H9 (cell line): ENCODE measurements around the gene PRSS56. TPM values are rescaled to one million over a fixed set of nuclear protein-coding genes. Genes with fewer than 3 reads are reported as not detected.
"Not testable (repeated sequence)": the region's sequence is repeated elsewhere in the genome, so short reads cannot be mapped to it uniquely, and the experiment has no call there.

ENCODE experiments used
- DNase-seq: peaks from one replicate; pipeline ENCODE4 v3.0.0-alpha.2; 2017
- H2AFZ ChIP-seq: one replicate; pipeline ENCODE4 v1.6.1; 2013; ENCODE audit warnings: mild to moderate bottlenecking, low read length, control low read depth, moderate library complexity
- H2AK5ac ChIP-seq: 2 replicates; pipeline ENCODE4 v1.6.1; 2013; ENCODE audit warnings: low read length, control low read depth, mixed read lengths; ENCODE audit not compliant: insufficient read length
- H2BK120ac ChIP-seq: one replicate; pipeline ENCODE4 v1.6.1; 2013; ENCODE audit warnings: low read depth, mild to moderate bottlenecking, low read length, control low read depth, inconsistent platforms; ENCODE audit not compliant: poor library complexity, severe bottlenecking
- H2BK12ac ChIP-seq: 2 replicates; pipeline ENCODE4 v1.6.1; 2013; ENCODE audit warnings: low read length, control low read depth, mixed read lengths, low read depth; ENCODE audit not compliant: insufficient read length
- H2BK15ac ChIP-seq: 2 replicates; pipeline ENCODE4 v1.6.1; 2013; ENCODE audit warnings: low read depth, low read length, control low read depth
- H2BK20ac ChIP-seq: one replicate; pipeline ENCODE4 v1.6.1; 2013; ENCODE audit warnings: low read depth, mild to moderate bottlenecking, low read length, control low read depth, inconsistent platforms; ENCODE audit not compliant: poor library complexity, severe bottlenecking
- H2BK5ac ChIP-seq: 2 replicates; pipeline ENCODE4 v1.6.1; 2013; ENCODE audit warnings: low read length, control low read depth, mixed read lengths; ENCODE audit not compliant: insufficient read length
- H3K14ac ChIP-seq: 2 replicates; pipeline ENCODE4 v1.6.1; 2013; ENCODE audit warnings: low read length, control low read depth; ENCODE audit not compliant: insufficient read depth
- H3K18ac ChIP-seq: 2 replicates; pipeline ENCODE4 v1.6.1; 2013; ENCODE audit warnings: low read depth, mild to moderate bottlenecking, mixed read lengths, low read length, control low read depth; ENCODE audit not compliant: insufficient read length
- H3K23ac ChIP-seq: 2 replicates; pipeline ENCODE4 v1.6.1; 2013; ENCODE audit warnings: low read length, control low read depth, mixed read lengths, low read depth; ENCODE audit not compliant: insufficient read length
- H3K23me2 ChIP-seq: 2 replicates; pipeline ENCODE4 v1.6.1; 2013; ENCODE audit warnings: low read depth, mild to moderate bottlenecking, mixed read lengths, low read length, control low read depth; ENCODE audit not compliant: insufficient read length, poor library complexity, severe bottlenecking
- H3K27ac ChIP-seq: 2 replicates; pipeline ENCODE4 v1.5.1; 2013; ENCODE audit warnings: low read length, control low read depth, mixed read lengths, low read depth; ENCODE audit not compliant: insufficient read length
- H3K27me3 ChIP-seq: 2 replicates; pipeline ENCODE4 v1.6.1; 2013; ENCODE audit warnings: low read length, control low read depth, inconsistent platforms; ENCODE audit not compliant: insufficient read depth
- H3K4ac ChIP-seq: 2 replicates; pipeline ENCODE4 v1.6.1; 2013; ENCODE audit warnings: low read depth, mild to moderate bottlenecking, control low read depth, inconsistent platforms, low read length, moderate library complexity
- H3K4me1 ChIP-seq: 2 replicates; pipeline ENCODE4 v1.6.1; 2013; ENCODE audit warnings: low read length, control low read depth, inconsistent platforms; ENCODE audit not compliant: insufficient read depth
- H3K4me2 ChIP-seq: 2 replicates; pipeline ENCODE4 v1.6.1; 2013; ENCODE audit warnings: low read length, control low read depth, mixed read lengths; ENCODE audit not compliant: insufficient read length, insufficient read depth
- H3K56ac ChIP-seq: 2 replicates; pipeline ENCODE4 v1.6.1; 2013; ENCODE audit warnings: low read depth, mild to moderate bottlenecking, mixed read lengths, low read length, control low read depth; ENCODE audit not compliant: insufficient read length
- H3K79me1 ChIP-seq: 2 replicates; pipeline ENCODE4 v1.6.1; 2013; ENCODE audit warnings: low read depth, mild to moderate bottlenecking, moderate library complexity, low read length, control low read depth, inconsistent platforms; ENCODE audit not compliant: insufficient read depth, poor library complexity, severe bottlenecking
- H3K79me2 ChIP-seq: 2 replicates; pipeline ENCODE4 v1.6.1; 2013; ENCODE audit warnings: low read length, control low read depth, inconsistent platforms; ENCODE audit not compliant: insufficient read depth
- H3K9ac ChIP-seq: 2 replicates; pipeline ENCODE4 v1.6.1; 2013; ENCODE audit warnings: low read length, control low read depth, mixed read lengths; ENCODE audit not compliant: insufficient read length; ENCODE audit errors: extremely low read depth
- H3K9me3 ChIP-seq: one replicate; pipeline ENCODE4 v1.6.1; 2013; ENCODE audit warnings: low read depth, low read length, inconsistent platforms; ENCODE audit not compliant: control insufficient read depth
- H3T11ph ChIP-seq: one replicate; pipeline ENCODE4 v1.6.1; 2013; ENCODE audit warnings: mild to moderate bottlenecking, low read length, control low read depth, inconsistent platforms
- H4K20me1 ChIP-seq: one replicate; pipeline ENCODE4 v1.6.1; 2013; ENCODE audit not compliant: control insufficient read depth, insufficient read length, insufficient read depth
- H4K5ac ChIP-seq: 2 replicates; pipeline ENCODE4 v1.6.1; 2013; ENCODE audit warnings: low read depth, mild to moderate bottlenecking, mixed read lengths, low read length, control low read depth; ENCODE audit not compliant: insufficient read length
- H4K8ac ChIP-seq: replicated peaks from 2 replicates; pipeline ENCODE4 v1.6.1; 2013; ENCODE audit warnings: low read length, control low read depth, mixed read lengths, low read depth; ENCODE audit not compliant: insufficient read length
- H4K91ac ChIP-seq: 2 replicates; pipeline ENCODE4 v1.6.1; 2013; ENCODE audit warnings: low read depth, mild to moderate bottlenecking, moderate library complexity, mixed read lengths, low read length, control low read depth; ENCODE audit not compliant: insufficient read length
- H3K27ac Mint-ChIP-seq, 3 experiments: 2 replicates in 2 of 3; 3 replicates in 1 of 3; pipeline ENCODE4 v1.8.0; 2020 to 2021; ENCODE audit warnings: mixed read lengths in 3 of 3, mild to moderate bottlenecking in 1 of 3, moderate library complexity in 1 of 3
- H3K27me3 Mint-ChIP-seq: 2 replicates; pipeline ENCODE4 v1.8.0; 2021; ENCODE audit warnings: low read depth, mild to moderate bottlenecking, moderate library complexity, mixed read lengths
- H3K36me3 Mint-ChIP-seq, 3 experiments: 2 replicates in 2 of 3; 3 replicates in 1 of 3; pipeline ENCODE4 v1.8.0; 2020 to 2021; ENCODE audit warnings: low read depth in 3 of 3, mixed read lengths in 3 of 3; ENCODE audit not compliant: insufficient read depth in 1 of 3
- H3K4me1 Mint-ChIP-seq, 2 experiments: 2 replicates each; pipeline ENCODE4 v1.8.0; 2020; ENCODE audit warnings: mixed read lengths in 2 of 2
- H3K4me3 Mint-ChIP-seq, 2 experiments: 2 replicates in 1 of 2; 3 replicates in 1 of 2; pipeline ENCODE4 v1.8.0; 2020 to 2021; ENCODE audit warnings: mild to moderate bottlenecking in 2 of 2, mixed read lengths in 2 of 2, moderate library complexity in 1 of 2
- H3K9me3 Mint-ChIP-seq, 2 experiments: 2 replicates in 1 of 2; 3 replicates in 1 of 2; pipeline ENCODE4 v1.8.0; 2020; ENCODE audit warnings: mild to moderate bottlenecking in 2 of 2, mixed read lengths in 2 of 2, moderate library complexity in 1 of 2
- CTCF ChIP-seq: fragments of 200-600 bp; sonication (generic); conservative IDR thresholded peaks from 3 replicates; pipeline ENCODE4 v1.8.0; 2021; ENCODE audit warnings: antibody characterized with exemption, mild to moderate bottlenecking
- WGBS: extraction: QIAGEN DNeasy Blood & Tissue Kit; methylation state at CpG from one replicate; pipeline ENCODE4 v1.1.7; 2013; ENCODE audit warnings: missing lambda C conversion rate, low lambda C conversion rate, mixed read lengths; ENCODE audit not compliant: insufficient read length; ENCODE audit errors: extremely low coverage; 5-methylcytosine and 5-hydroxymethylcytosine counted together
- total RNA-seq: library from RNA; stranded (reverse); gene quantifications from 2 replicates; pipeline ENCODE4 v1.2.1, GENCODE V29; 2021

The PRSS56 gene
- total RNA-seq, 1 experiment from 2014 or later: not detected

- Mint-ChIP-seq H3K9me3 (peaks cover 4 to 8% of the 10 kb centered on the region in 2 experiments; a peak in 4 of 5 replicates), H3K4me3 (no peak overlapping the region), H3K4me1 (peaks cover 13 to 23% of the 10 kb centered on the region in 2 experiments), H3K27ac (no peak overlapping the region), H3K36me3 (peaks cover 0 to 3% (median 0%) of the 10 kb centered on the region in 3 experiments; a peak in 1 of 7 replicates), H3K27me3 (peaks cover 36% of the 10 kb centered on the region)
- no peak overlapping the region for H3K4ac ChIP-seq
- H4K5ac ChIP-seq: no peak overlapping the region
- no peaks in the 10 kb centered on the region for H3K4me1 ChIP-seq
- no peak overlapping the region for H3K23ac ChIP-seq
- no peak overlapping the region for H4K8ac ChIP-seq
- H3K4me2 ChIP-seq: no peak overlapping the region
- H3K9me3 ChIP-seq: no peaks in the 10 kb centered on the region
- H3K27ac ChIP-seq: no peak overlapping the region
- H3K23me2 ChIP-seq: no peaks in the 10 kb centered on the region
- no peak overlapping the region for H2AK5ac ChIP-seq
- no peaks in the 10 kb centered on the region for H3K79me2 ChIP-seq
- no peak overlapping the region for H4K91ac ChIP-seq
- no peak overlapping the region for H3K9ac ChIP-seq
- H2BK120ac ChIP-seq: no peak overlapping the region
- H3K56ac ChIP-seq: no peak overlapping the region
- no peak overlapping the region for H2AFZ ChIP-seq
- TF ChIP-seq CTCF: no peak
- no peak for DNase-seq
- no peaks in the 10 kb centered on the region for H3K79me1 ChIP-seq
- no peak overlapping the region for H2BK5ac ChIP-seq
- no peak overlapping the region for H2BK12ac ChIP-seq
- H3K14ac ChIP-seq: no peak overlapping the region
- no peak overlapping the region for H3T11ph ChIP-seq
- WGBS: no CpG with 5 or more reads among the region's 9 CpGs
- H4K20me1 ChIP-seq: no peaks in the 10 kb centered on the region
- no peak overlapping the region for H2BK15ac ChIP-seq
- H3K18ac ChIP-seq: no peak overlapping the region
- no peak overlapping the region for H2BK20ac ChIP-seq
- H3K27me3 ChIP-seq: no peaks in the 10 kb centered on the region
Measured at GRCh38 chr2:232532419-232532818, 12.2 kb downstream of the PRSS56 start.

GRCh38 chr2:232532821-232533220, 12.6 kb downstream of the PRSS56 start:
- not testable (repeated sequence) for H3K9me3 Mint-ChIP-seq, H4K8ac ChIP-seq, H3K23me2 ChIP-seq, H2BK120ac ChIP-seq, H4K91ac ChIP-seq, H2AK5ac ChIP-seq, H2AFZ ChIP-seq, H3K4ac ChIP-seq, H2BK12ac ChIP-seq, H3K27ac ChIP-seq, H3K56ac ChIP-seq, H2BK15ac ChIP-seq, H3K14ac ChIP-seq, H3K36me3 Mint-ChIP-seq, H3K27me3 ChIP-seq, H3K18ac ChIP-seq, H3K27ac Mint-ChIP-seq, H3K23ac ChIP-seq, H3K9ac ChIP-seq, H3K4me2 ChIP-seq, H2BK20ac ChIP-seq, H4K20me1 ChIP-seq, DNase-seq, H3T11ph ChIP-seq, H3K79me1 ChIP-seq, H3K79me2 ChIP-seq, H4K5ac ChIP-seq, H3K4me3 Mint-ChIP-seq, H2BK5ac ChIP-seq, H3K9me3 ChIP-seq, H3K4me1 ChIP-seq
- Mint-ChIP-seq H3K4me1 (peaks cover 13 to 23% of the 10 kb centered on the region in 2 experiments), H3K27me3 (peaks cover 32% of the 10 kb centered on the region)
- WGBS: no CpG with 5 or more reads among the region's 7 CpGs
